CD4-positive, CD25-positive, alpha-beta regulatory T cell (primary cell): ENCODE measurements around the gene FSTL4. TPM values are rescaled to one million over a fixed set of nuclear protein-coding genes. Genes with fewer than 3 reads are reported as not detected.

Experiments
- ATAC-seq, 2 donors: fragments of 150-1000 bp; cut with Tn5 transposase; one replicate each; pipeline ENCODE4 v1.10.0; 2021; ENCODE audit warnings: low read depth in 2 of 2, moderate number of reproducible peaks in 2 of 2, moderate library complexity in 1 of 2
- DNase-seq, 3 donors: peaks; one replicate each; pipeline versions ENCODE4 v3.0.0 to v3.0.0-alpha.2; 2012 to 2022; ENCODE audit warnings: mixed read lengths in 1 of 3
- H3K27ac ChIP-seq: one replicate; pipeline ENCODE4 v1.7.0; 2013; ENCODE audit warnings: mild to moderate bottlenecking, low read length; ENCODE audit not compliant: insufficient read depth, poor library complexity, severe bottlenecking
- H3K27me3 ChIP-seq: one replicate; pipeline ENCODE4 v1.7.0; 2013; ENCODE audit warnings: low read length; ENCODE audit not compliant: control insufficient read depth, insufficient read depth
- H3K36me3 ChIP-seq: one replicate; pipeline ENCODE4 v1.7.0; 2013; ENCODE audit warnings: mild to moderate bottlenecking, low read length, moderate library complexity; ENCODE audit not compliant: control insufficient read depth, insufficient read depth
- H3K4me1 ChIP-seq: 2 replicates; pipeline ENCODE4 v1.7.0; 2013; ENCODE audit warnings: mild to moderate bottlenecking, low read length; ENCODE audit not compliant: insufficient read depth, control insufficient read depth, poor library complexity, severe bottlenecking
- H3K4me3 ChIP-seq: one replicate; pipeline ENCODE4 v1.7.0; 2013; ENCODE audit warnings: low read depth, mild to moderate bottlenecking, low read length, moderate library complexity
- H3K9me3 ChIP-seq, 2 experiments: 1 replicate in 1 of 2; 2 replicates in 1 of 2; pipeline ENCODE4 v1.7.0; 2013; ENCODE audit warnings: low read length in 2 of 2, mild to moderate bottlenecking in 1 of 2, moderate library complexity in 1 of 2; ENCODE audit not compliant: control insufficient read depth in 2 of 2
- H3K27ac Mint-ChIP-seq, 3 donors: one replicate each; pipeline ENCODE4 v1.8.0; 2020 to 2022; ENCODE audit warnings: mild to moderate bottlenecking in 3 of 3, mixed read lengths in 3 of 3, moderate library complexity in 2 of 3
- H3K27me3 Mint-ChIP-seq: one replicate; pipeline ENCODE4 v1.8.0; 2022; ENCODE audit warnings: mild to moderate bottlenecking, mixed read lengths
- H3K36me3 Mint-ChIP-seq: one replicate; pipeline ENCODE4 v1.8.0; 2020; ENCODE audit warnings: mixed read lengths
- H3K4me1 Mint-ChIP-seq, 4 donors: one replicate each; pipeline ENCODE4 v1.8.0; 2020 to 2022; ENCODE audit warnings: mixed read lengths in 4 of 4, mild to moderate bottlenecking in 1 of 4
- H3K4me3 Mint-ChIP-seq, 4 donors: one replicate each; pipeline ENCODE4 v1.8.0; 2020 to 2022; ENCODE audit warnings: mild to moderate bottlenecking in 4 of 4, mixed read lengths in 4 of 4, moderate library complexity in 3 of 4
- H3K9me3 Mint-ChIP-seq, 7 donors: one replicate each; pipeline ENCODE4 v1.8.0; 2020 to 2022; ENCODE audit warnings: mixed read lengths in 7 of 7, mild to moderate bottlenecking in 3 of 7, moderate library complexity in 2 of 7
- polyA plus RNA-seq, 4 donors: library from polyadenylated mRNA; unstranded; fragments of 300-500 nt; fragmentation: Illumina TruSeq; gene quantifications; one replicate each; pipeline ENCODE4 v1.2.3, GENCODE V29; 2021
- total RNA-seq: library from RNA; stranded (reverse); gene quantifications from one replicate; pipeline ENCODE4 v1.2.3, GENCODE V29; 2022

The FSTL4 gene
- total and polyA plus RNA-seq, 5 donors from 2014 or later: 0.57 TPM; not detected in 4

DNA sequence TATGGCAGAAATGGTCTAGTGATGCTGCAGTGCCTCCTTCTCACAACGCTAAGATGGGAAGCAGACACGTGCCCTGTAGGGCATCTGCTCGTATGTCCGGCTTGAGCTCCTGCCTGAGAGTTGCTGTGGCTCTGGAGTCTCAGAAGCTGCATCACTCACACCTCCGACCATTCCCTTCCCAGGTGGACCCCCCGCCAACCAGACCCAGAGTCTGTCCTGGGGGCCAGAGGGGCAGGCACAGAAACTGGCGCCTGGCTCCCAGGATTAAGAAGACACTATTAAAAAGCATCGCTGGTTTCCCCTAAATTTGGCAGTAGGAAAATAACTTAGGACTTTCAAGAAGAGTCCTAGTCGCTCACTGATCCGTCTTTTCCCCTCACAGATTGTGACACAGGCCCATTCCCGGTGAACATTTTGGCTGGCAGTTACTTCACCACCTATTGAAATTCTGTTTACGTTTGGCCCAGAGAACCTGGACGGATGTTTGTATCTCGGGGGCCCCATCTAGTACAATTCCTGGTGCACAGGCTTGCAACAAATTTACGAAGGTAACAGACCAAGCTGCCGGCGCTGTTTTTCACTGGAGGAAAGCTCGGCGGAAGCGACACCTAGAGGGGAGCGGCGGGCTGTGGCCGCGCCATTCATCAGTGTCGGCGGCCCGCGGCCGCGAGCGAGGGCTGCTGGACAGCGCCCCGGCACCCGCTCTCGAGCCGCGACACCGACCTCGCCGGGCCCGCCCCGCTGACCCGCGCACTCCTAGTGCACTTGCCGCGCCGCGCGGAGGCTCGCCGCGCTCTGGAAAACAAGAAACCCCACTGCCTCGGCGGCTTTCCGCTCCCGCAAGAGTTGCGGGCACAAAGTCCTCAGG lies 1.6 kb downstream of the FSTL4 start:
- H3K4me1 Mint-ChIP-seq: peaks cover 0 to 20% (median 4%) of the 10 kb centered on the region in 4 donors
- H3K36me3 Mint-ChIP-seq: peaks cover 3% of the 10 kb centered on the region
- DNase-seq: peak in 1 of 3 donors; percentile 33
- no peak for ATAC-seq
- H3K9me3 ChIP-seq: no peaks in the 10 kb centered on the region
- H3K27ac ChIP-seq: no peak overlapping the region
- no peak overlapping the region for H3K4me3 ChIP-seq
- H3K27me3 Mint-ChIP-seq: peaks cover 67% of the 10 kb centered on the region
- H3K9me3 Mint-ChIP-seq: peaks cover 0 to 5% (median 0%) of the 10 kb centered on the region in 7 donors
- no peaks in the 10 kb centered on the region for H3K36me3 ChIP-seq
- peak overlapping the region in 2 of 4 donors; percentile 69 to 74 for H3K4me3 Mint-ChIP-seq
- H3K27ac Mint-ChIP-seq: no peak overlapping the region
- peaks cover 38% of the 10 kb centered on the region for H3K27me3 ChIP-seq
- peaks cover 10% of the 10 kb centered on the region for H3K4me1 ChIP-seq

DNA sequence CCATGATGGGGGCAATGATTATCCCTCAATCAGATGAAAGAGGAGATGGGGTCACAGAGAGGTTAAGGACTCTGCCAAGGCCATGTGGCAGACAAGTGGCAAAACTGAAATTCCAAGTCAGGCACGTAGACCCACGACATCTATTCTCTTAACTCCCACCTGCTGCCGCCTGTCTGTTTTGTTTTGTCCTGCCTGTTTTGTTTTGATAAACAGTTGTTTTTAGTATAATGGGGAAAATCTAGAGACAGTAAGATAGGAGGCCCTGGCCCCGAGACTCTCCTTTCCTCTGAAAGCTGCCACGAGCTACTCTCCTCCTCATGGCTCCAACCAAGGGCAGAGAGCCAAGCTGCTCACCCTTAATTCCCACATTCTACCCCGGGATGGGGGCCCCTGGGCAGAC lies 4.9 kb downstream of the FSTL4 start:
- no peak overlapping the region for H3K4me3 Mint-ChIP-seq
- H3K27ac Mint-ChIP-seq: no peak overlapping the region
- Histone ChIP-seq H3K27me3 (peaks cover 24% of the 10 kb centered on the region), H3K4me1 (peaks cover 10% of the 10 kb centered on the region), H3K36me3 (no peaks in the 10 kb centered on the region), H3K9me3 (no peaks in the 10 kb centered on the region), H3K4me3 (no peak overlapping the region), H3K27ac (no peak overlapping the region)
- H3K4me1 Mint-ChIP-seq: peaks cover 0 to 13% (median 3%) of the 10 kb centered on the region in 4 donors
- ATAC-seq: no peak
- peaks cover 47% of the 10 kb centered on the region for H3K27me3 Mint-ChIP-seq
- DNase-seq: no peak
- peaks cover 0 to 4% (median 0%) of the 10 kb centered on the region in 7 donors for H3K9me3 Mint-ChIP-seq
- H3K36me3 Mint-ChIP-seq: no peaks in the 10 kb centered on the region

DNA sequence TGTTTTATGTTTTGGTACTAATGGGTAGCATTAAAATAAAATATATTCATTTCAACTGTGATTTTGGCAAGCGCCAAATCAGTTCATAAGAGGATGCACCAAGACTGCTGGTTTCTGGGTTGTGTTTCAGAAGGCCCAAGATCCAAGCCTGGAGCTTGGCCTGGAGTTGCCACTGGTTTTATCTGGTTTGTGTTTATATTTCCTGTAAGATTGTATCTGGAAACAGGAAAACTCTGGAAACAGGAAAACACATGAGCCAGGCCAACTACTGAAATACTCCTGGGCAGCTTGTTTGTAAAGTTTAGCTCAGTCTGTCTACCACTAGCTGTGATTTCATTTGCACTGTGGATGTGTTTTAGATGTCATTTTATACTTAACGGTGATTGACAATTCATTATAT lies 5.5 kb downstream of the FSTL4 start:
- H3K27ac ChIP-seq: no peak overlapping the region
- H3K27ac Mint-ChIP-seq: no peak overlapping the region
- H3K36me3 ChIP-seq: no peaks in the 10 kb centered on the region
- peaks cover 24% of the 10 kb centered on the region for H3K27me3 ChIP-seq
- no peak overlapping the region for H3K4me3 Mint-ChIP-seq
- H3K4me1 Mint-ChIP-seq: peaks cover 0 to 13% (median 3%) of the 10 kb centered on the region in 4 donors
- peaks cover 50% of the 10 kb centered on the region for H3K27me3 Mint-ChIP-seq
- DNase-seq (no peak), ATAC-seq (no peak)
- H3K4me1 ChIP-seq: peaks cover 7% of the 10 kb centered on the region
- no peaks in the 10 kb centered on the region for H3K9me3 ChIP-seq
- peaks cover 0 to 4% (median 0%) of the 10 kb centered on the region in 7 donors for H3K9me3 Mint-ChIP-seq
- H3K36me3 Mint-ChIP-seq: no peaks in the 10 kb centered on the region
- no peak overlapping the region for H3K4me3 ChIP-seq

DNA sequence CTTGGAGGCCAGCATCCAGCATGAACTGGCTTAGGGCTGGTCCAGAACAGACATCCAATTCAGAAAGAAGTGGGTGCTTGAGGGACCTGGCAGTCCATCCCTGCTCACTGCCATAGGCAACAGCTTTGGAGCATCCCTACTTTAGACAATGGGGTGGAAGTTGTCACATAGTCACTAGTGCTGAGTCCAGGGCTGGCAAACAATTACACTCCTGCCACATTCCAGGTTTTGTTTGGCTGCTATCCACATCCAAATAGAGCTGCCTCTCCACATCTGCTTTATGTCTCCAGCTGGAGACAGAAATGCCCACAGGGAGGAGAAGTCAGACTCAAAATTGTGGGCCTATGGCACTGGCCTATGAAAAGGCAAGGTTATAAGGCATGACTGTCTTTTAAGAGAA lies 7.0 kb downstream of the FSTL4 start:
- Mint-ChIP-seq H3K9me3 (peaks cover 0 to 4% (median 0%) of the 10 kb centered on the region in 7 donors), H3K27me3 (peaks cover 38% of the 10 kb centered on the region), H3K4me1 (peaks cover 0 to 2% (median under 1%) of the 10 kb centered on the region in 4 donors), H3K36me3 (no peaks in the 10 kb centered on the region), H3K27ac (no peak overlapping the region), H3K4me3 (no peak overlapping the region)
- ATAC-seq: no peak
- Histone ChIP-seq H3K4me3 (no peak overlapping the region), H3K27me3 (peaks cover 23% of the 10 kb centered on the region), H3K9me3 (no peaks in the 10 kb centered on the region), H3K27ac (no peak overlapping the region), H3K36me3 (no peaks in the 10 kb centered on the region), H3K4me1 (no peaks in the 10 kb centered on the region)
- DNase-seq: no peak

DNA sequence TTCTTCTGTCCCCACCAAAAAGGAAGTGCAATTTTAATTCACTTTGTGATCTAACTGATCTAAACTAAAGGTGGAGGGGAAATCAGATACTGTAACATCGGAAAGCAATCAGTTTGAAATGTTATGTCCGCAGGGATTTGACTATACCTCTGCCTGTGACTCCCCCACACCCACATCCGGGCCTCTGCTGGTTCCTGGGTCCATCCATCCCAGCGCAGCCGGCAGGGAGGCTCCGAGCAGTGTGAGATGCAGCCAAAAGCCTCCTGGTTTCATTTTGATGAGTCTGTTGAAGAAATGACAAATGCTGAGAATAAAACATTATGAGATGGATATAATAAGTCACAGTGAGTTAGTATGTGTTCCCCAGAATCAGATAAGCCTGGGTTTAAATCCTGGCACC lies 8.6 kb downstream of the FSTL4 start:
- Mint-ChIP-seq H3K27ac (peak overlapping the region in 1 of 3 donors; percentile 45), H3K9me3 (peaks cover 0 to 1% (median 0%) of the 10 kb centered on the region in 7 donors), H3K4me3 (no peak overlapping the region), H3K4me1 (no peaks in the 10 kb centered on the region), H3K27me3 (peaks cover 27% of the 10 kb centered on the region), H3K36me3 (no peaks in the 10 kb centered on the region)
- H3K27me3 ChIP-seq: peaks cover 7% of the 10 kb centered on the region
- no peaks in the 10 kb centered on the region for H3K36me3 ChIP-seq
- no peaks in the 10 kb centered on the region for H3K4me1 ChIP-seq
- DNase-seq (no peak), ATAC-seq (no peak)
- no peaks in the 10 kb centered on the region for H3K9me3 ChIP-seq
- no peak overlapping the region for H3K4me3 ChIP-seq
- no peak overlapping the region for H3K27ac ChIP-seq

DNA sequence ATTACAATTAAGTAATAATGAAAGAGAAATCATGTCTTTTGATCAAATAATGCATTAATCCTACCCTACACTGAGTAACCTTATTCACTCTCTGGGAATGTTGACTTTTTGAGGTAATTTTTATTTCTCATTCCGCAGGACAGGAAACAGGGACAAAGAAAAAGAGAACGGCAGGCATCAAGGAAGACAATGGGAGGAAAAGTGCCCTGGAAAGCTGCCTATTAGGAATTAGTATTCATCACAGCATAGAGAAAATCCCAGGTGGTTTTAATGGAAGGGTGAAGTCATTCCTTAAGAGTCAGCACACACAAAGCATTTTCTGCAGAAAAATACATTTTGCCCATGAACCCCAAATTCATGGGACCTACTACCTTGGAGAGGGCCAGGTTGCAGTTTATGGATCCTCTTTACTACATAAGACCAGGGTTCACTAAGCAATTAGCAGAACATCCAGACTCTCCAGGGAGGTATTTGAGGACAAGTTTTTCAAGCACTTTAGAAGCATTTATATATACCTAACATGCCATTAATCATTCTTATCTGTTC lies 9.4 kb downstream of the FSTL4 start:
- Histone ChIP-seq H3K27ac (no peak overlapping the region), H3K9me3 (no peaks in the 10 kb centered on the region), H3K4me1 (no peaks in the 10 kb centered on the region), H3K4me3 (no peak overlapping the region), H3K27me3 (peaks cover 5% of the 10 kb centered on the region), H3K36me3 (no peaks in the 10 kb centered on the region)
- H3K27me3 Mint-ChIP-seq: peaks cover 20% of the 10 kb centered on the region
- H3K4me1 Mint-ChIP-seq: no peaks in the 10 kb centered on the region
- no peak overlapping the region for H3K27ac Mint-ChIP-seq
- H3K36me3 Mint-ChIP-seq: no peaks in the 10 kb centered on the region
- H3K4me3 Mint-ChIP-seq: no peak overlapping the region
- DNase-seq (no peak), ATAC-seq (no peak)
- peaks cover 0 to 1% (median 0%) of the 10 kb centered on the region in 7 donors for H3K9me3 Mint-ChIP-seq

DNA sequence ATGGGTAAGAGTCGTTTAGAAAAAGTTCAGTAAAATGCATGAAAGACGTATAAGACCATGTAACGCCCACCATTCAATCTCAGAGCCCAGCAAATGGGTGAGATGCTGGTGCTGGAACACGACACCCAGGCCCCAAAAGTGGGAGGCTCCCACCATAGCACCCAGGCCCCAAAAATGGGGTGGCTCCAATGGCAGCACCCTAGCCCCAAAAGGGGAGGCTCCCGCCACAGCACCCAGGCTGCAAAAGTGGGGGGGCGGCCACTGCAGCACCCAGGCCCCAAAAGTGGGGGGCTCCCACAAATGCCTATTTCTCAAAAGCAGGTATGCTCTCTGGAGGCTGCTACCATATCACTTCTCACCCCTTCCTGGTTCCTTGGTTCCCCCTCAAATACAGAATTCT lies 12.7 kb downstream of the FSTL4 start:
- ATAC-seq: no peak
- H3K27me3 Mint-ChIP-seq: peaks cover 9% of the 10 kb centered on the region
- no peak overlapping the region for H3K4me3 Mint-ChIP-seq

More for the DNA sequence above, 12.7 kb downstream of the FSTL4 start:
- DNase-seq: no peak
- no peaks in the 10 kb centered on the region for H3K9me3 Mint-ChIP-seq
- Histone ChIP-seq H3K27ac (no peak overlapping the region), H3K4me3 (no peak overlapping the region), H3K36me3 (no peaks in the 10 kb centered on the region), H3K9me3 (no peaks in the 10 kb centered on the region), H3K4me1 (no peaks in the 10 kb centered on the region), H3K27me3 (peaks cover 3% of the 10 kb centered on the region)
- H3K27ac Mint-ChIP-seq: no peak overlapping the region
- H3K4me1 Mint-ChIP-seq: no peaks in the 10 kb centered on the region
- no peaks in the 10 kb centered on the region for H3K36me3 Mint-ChIP-seq
